ENCODE measurements around the gene LRRC66.

LRRC66 gene

GRCh38 chr4:52035190-52035589 lies 15.0 kb upstream of the LRRC66 start:
- Mint-ChIP-seq H3K36me3 (ENCODE audit: low read depth) (peaks cover 16% of the 10 kb centered on the region), H3K9me3 (no peaks in the 10 kb centered on the region), H3K4me1 (ENCODE audit: low read depth) (peaks cover 30% of the 10 kb centered on the region), H3K27ac (no peak overlapping the region), H3K4me3 (no peak overlapping the region), H3K27me3 (peaks cover 7% of the 10 kb centered on the region)
- DNase-seq, result no peak

GRCh38 chr4:52032005-52032404 lies 11.8 kb upstream of the LRRC66 start:
- Mint-ChIP-seq H3K4me3 (no peak overlapping the region), H3K4me1 (ENCODE audit: low read depth) (peaks cover 18% of the 10 kb centered on the region), H3K27me3 (no peaks in the 10 kb centered on the region), H3K27ac (no peak overlapping the region), H3K36me3 (ENCODE audit: low read depth) (peaks cover 33% of the 10 kb centered on the region), H3K9me3 (no peaks in the 10 kb centered on the region)
- DNase-seq, result no peak

- Mint-ChIP-seq H3K9me3 (no peaks in the 10 kb centered on the region), H3K36me3 (ENCODE audit: low read depth) (peaks cover 48% of the 10 kb centered on the region), H3K27me3 (no peaks in the 10 kb centered on the region), H3K27ac (no peak overlapping the region), H3K4me1 (ENCODE audit: low read depth) (peaks cover 6% of the 10 kb centered on the region), H3K4me3 (no peak overlapping the region)
- DNase-seq, result no peak
These were observed 8.8 kb upstream of the LRRC66 start for GRCh38 chr4:52028970-52029369.

- DNase-seq, result no peak
- Mint-ChIP-seq H3K4me3 (no peak overlapping the region), H3K27ac (no peak overlapping the region), H3K36me3 (ENCODE audit: low read depth) (peaks cover 6% of the 10 kb centered on the region), H3K4me1 (ENCODE audit: low read depth) (no peaks in the 10 kb centered on the region), H3K27me3 (no peaks in the 10 kb centered on the region), H3K9me3 (no peaks in the 10 kb centered on the region)
These were observed 2.3 kb downstream of the LRRC66 start for GRCh38 chr4:52017814-52018213.

- no peaks in the 10 kb centered on the region for H3K9me3 Mint-ChIP-seq
- H3K36me3 Mint-ChIP-seq (ENCODE audit: low read depth), result no peaks in the 10 kb centered on the region
- H3K4me1 Mint-ChIP-seq (ENCODE audit: low read depth), result no peaks in the 10 kb centered on the region
- no peak for DNase-seq
- H3K27me3 Mint-ChIP-seq, result no peaks in the 10 kb centered on the region
- no peak overlapping the region for H3K4me3 Mint-ChIP-seq
- no peak overlapping the region for H3K27ac Mint-ChIP-seq
These were observed 3.2 kb downstream of the LRRC66 start for GRCh38 chr4:52016981-52017380.

- DNase-seq, result no peak
- Mint-ChIP-seq H3K27me3 (no peaks in the 10 kb centered on the region), H3K4me1 (ENCODE audit: low read depth) (no peaks in the 10 kb centered on the region), H3K4me3 (no peak overlapping the region), H3K9me3 (no peaks in the 10 kb centered on the region), H3K27ac (no peak overlapping the region), H3K36me3 (ENCODE audit: low read depth) (no peaks in the 10 kb centered on the region)
These were observed 4.8 kb downstream of the LRRC66 start for GRCh38 chr4:52015366-52015765.

- H3K36me3 Mint-ChIP-seq (ENCODE audit: low read depth), result no peaks in the 10 kb centered on the region
- no peak overlapping the region for H3K4me3 Mint-ChIP-seq
- no peaks in the 10 kb centered on the region for H3K9me3 Mint-ChIP-seq
- no peaks in the 10 kb centered on the region for H3K4me1 Mint-ChIP-seq (ENCODE audit: low read depth)
- no peaks in the 10 kb centered on the region for H3K27me3 Mint-ChIP-seq
- H3K27ac Mint-ChIP-seq, result no peak overlapping the region
- no peak for DNase-seq
These were observed 5.3 kb downstream of the LRRC66 start for GRCh38 chr4:52014903-52015302.

- Mint-ChIP-seq H3K27ac (no peak overlapping the region), H3K4me3 (no peak overlapping the region), H3K9me3 (no peaks in the 10 kb centered on the region), H3K36me3 (ENCODE audit: low read depth) (no peaks in the 10 kb centered on the region), H3K27me3 (no peaks in the 10 kb centered on the region), H3K4me1 (ENCODE audit: low read depth) (no peaks in the 10 kb centered on the region)
- no peak for DNase-seq
These were observed 7.5 kb downstream of the LRRC66 start for GRCh38 chr4:52012651-52013050.

- no peak for DNase-seq
- Mint-ChIP-seq H3K4me1 (ENCODE audit: low read depth) (no peaks in the 10 kb centered on the region), H3K36me3 (ENCODE audit: low read depth) (no peaks in the 10 kb centered on the region), H3K9me3 (no peaks in the 10 kb centered on the region), H3K4me3 (no peak overlapping the region), H3K27me3 (no peaks in the 10 kb centered on the region), H3K27ac (no peak overlapping the region)
These were observed 9.2 kb downstream of the LRRC66 start for GRCh38 chr4:52010986-52011385.

GRCh38 chr4:52006887-52007286 lies 13.3 kb downstream of the LRRC66 start:
- Mint-ChIP-seq H3K27me3 (no peaks in the 10 kb centered on the region), H3K36me3 (ENCODE audit: low read depth) (no peaks in the 10 kb centered on the region), H3K27ac (no peak overlapping the region), H3K9me3 (no peaks in the 10 kb centered on the region), H3K4me1 (ENCODE audit: low read depth) (no peaks in the 10 kb centered on the region), H3K4me3 (no peak overlapping the region)
- DNase-seq, result no peak

GRCh38 chr4:52005604-52006273 lies 14.4 kb downstream of the LRRC66 start:
- H3K9me3 Mint-ChIP-seq, result no peaks in the 10 kb centered on the region
- H3K4me1 Mint-ChIP-seq (ENCODE audit: low read depth), result no peaks in the 10 kb centered on the region
- no peak for DNase-seq
- H3K27ac Mint-ChIP-seq, result no peak overlapping the region
- no peak overlapping the region for H3K4me3 Mint-ChIP-seq
- H3K36me3 Mint-ChIP-seq (ENCODE audit: low read depth), result no peaks in the 10 kb centered on the region
- no peaks in the 10 kb centered on the region for H3K27me3 Mint-ChIP-seq

- no peaks in the 10 kb centered on the region for H3K27me3 Mint-ChIP-seq
- H3K4me3 Mint-ChIP-seq, result no peak overlapping the region
- H3K36me3 Mint-ChIP-seq (ENCODE audit: low read depth), result no peaks in the 10 kb centered on the region
- no peak overlapping the region for H3K27ac Mint-ChIP-seq
- H3K9me3 Mint-ChIP-seq, result no peaks in the 10 kb centered on the region
- DNase-seq, result no peak
- H3K4me1 Mint-ChIP-seq (ENCODE audit: low read depth), result no peaks in the 10 kb centered on the region
These were observed 15.7 kb downstream of the LRRC66 start for GRCh38 chr4:52004414-52004813.

- H3K4me1 Mint-ChIP-seq (ENCODE audit: low read depth), result no peaks in the 10 kb centered on the region
- DNase-seq, result no peak
- H3K27ac Mint-ChIP-seq, result no peak overlapping the region
- peaks cover 3% of the 10 kb centered on the region for H3K27me3 Mint-ChIP-seq
- H3K4me3 Mint-ChIP-seq, result no peak overlapping the region
- no peaks in the 10 kb centered on the region for H3K9me3 Mint-ChIP-seq
- H3K36me3 Mint-ChIP-seq (ENCODE audit: low read depth), result no peaks in the 10 kb centered on the region
These were observed 18.5 kb downstream of the LRRC66 start for GRCh38 chr4:52001616-52002015.

- Mint-ChIP-seq H3K9me3 (no peaks in the 10 kb centered on the region), H3K36me3 (ENCODE audit: low read depth) (no peaks in the 10 kb centered on the region), H3K4me1 (ENCODE audit: low read depth) (no peaks in the 10 kb centered on the region), H3K27me3 (peaks cover 3% of the 10 kb centered on the region), H3K27ac (no peak overlapping the region), H3K4me3 (no peak overlapping the region)
- DNase-seq, result no peak
These were observed 20.9 kb downstream of the LRRC66 start for GRCh38 chr4:51999250-51999649.

- no peak overlapping the region for H3K27ac Mint-ChIP-seq
- no peaks in the 10 kb centered on the region for H3K9me3 Mint-ChIP-seq
These were observed 21.3 kb downstream of the LRRC66 start for GRCh38 chr4:51998837-51999236.

GRCh38 chr4:51997647-51998046 lies 22.5 kb downstream of the LRRC66 start:
- H3K27me3 Mint-ChIP-seq, result peaks cover 6% of the 10 kb centered on the region
- DNase-seq, result no peak
- H3K36me3 Mint-ChIP-seq (ENCODE audit: low read depth), result no peaks in the 10 kb centered on the region
- no peak overlapping the region for H3K27ac Mint-ChIP-seq
- H3K4me3 Mint-ChIP-seq, result no peak overlapping the region
- no peaks in the 10 kb centered on the region for H3K9me3 Mint-ChIP-seq
- H3K4me1 Mint-ChIP-seq (ENCODE audit: low read depth), result no peaks in the 10 kb centered on the region

More at GRCh38 chr4:51998837-51999236, 21.3 kb downstream of the LRRC66 start:
- Mint-ChIP-seq H3K4me3 (no peak overlapping the region), H3K4me1 (ENCODE audit: low read depth) (no peaks in the 10 kb centered on the region), H3K27me3 (peaks cover 5% of the 10 kb centered on the region), H3K36me3 (ENCODE audit: low read depth) (no peaks in the 10 kb centered on the region)
- no peak for DNase-seq
